Sciatic nerve (tissue), 2 donors: Measurements from ENCODE around the gene RPS6KA2. TPM values are rescaled to one million over a fixed set of nuclear protein-coding genes. Genes with fewer than 3 reads are reported as not detected.
A peak's percentile ranks its signal among the peaks of the same experiment; 100 is the strongest.

ENCODE experiments used
- ATAC-seq: fragments of 200-7000 bp; cut with Tn5 transposase; one replicate; pipeline ENCODE4 v1.9.1; 2020; ENCODE audit warnings: mild to moderate bottlenecking, moderate library complexity
- DNase-seq: peaks from one replicate; pipeline ENCODE4 v3.0.0-alpha.2; 2020; ENCODE audit warnings: low spot score
- intact Hi-C: fragments of 100-400 bp; cut with DNase I; formaldehyde crosslinking; loops from one replicate; pipeline ENCODE4 v1.14.2; 2022
- total RNA-seq: library from RNA; stranded (reverse); fragmentation: NEBNext Ultra II Directional; extraction: Animal tissue kit (Norgen Biotek cat#: 25700); gene quantifications from one replicate; pipeline ENCODE4 v1.2.1, GENCODE V29; 2021
- donor health status: DM: no; HTN: no; CAD: no.
- donor health status: DM: no; HTN: no; CAD: no.

The RPS6KA2 gene
- total RNA-seq, 1 donor from 2014 or later: 69.9 TPM

DNA sequence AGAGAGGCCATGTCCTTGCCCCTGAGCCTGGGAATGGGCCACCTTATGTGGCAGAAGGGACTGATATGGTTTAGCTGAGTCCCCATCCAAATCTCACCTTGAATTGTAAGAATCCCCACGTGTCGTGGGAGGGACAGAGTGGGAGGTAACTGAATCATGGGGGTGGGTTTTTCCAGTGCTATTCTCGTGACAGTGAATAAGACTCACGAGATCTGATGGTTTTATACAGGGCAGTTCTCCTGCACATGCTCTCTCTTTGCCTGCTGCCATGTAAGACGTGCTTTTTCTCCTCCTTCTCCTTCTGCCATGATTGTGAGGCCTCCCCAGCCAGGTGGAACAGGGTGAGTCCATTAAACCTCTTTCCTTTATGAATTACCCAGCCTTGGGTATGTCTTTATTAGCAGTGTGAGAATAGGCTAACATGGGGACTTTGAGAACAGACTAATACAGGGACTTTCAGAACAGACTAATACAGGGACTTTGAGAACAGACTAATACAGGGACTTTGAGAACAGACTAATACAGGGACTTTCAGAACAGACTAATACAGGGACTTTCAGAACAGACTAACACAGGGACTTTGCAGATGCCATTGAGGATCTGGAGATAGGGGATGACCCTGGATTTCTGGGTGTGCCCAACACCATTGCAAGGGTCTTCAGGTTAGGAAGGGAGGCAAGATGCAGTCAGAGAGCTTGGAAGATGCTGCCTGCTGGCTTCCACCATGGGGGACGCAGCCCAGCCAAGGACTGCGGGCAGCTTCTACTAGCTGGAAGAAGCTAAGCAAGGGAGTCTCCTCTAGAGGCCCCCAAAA is 127.5 kb downstream of the RPS6KA2 start:
- DNase-seq (no peak), ATAC-seq (no peak)
- intact Hi-C loops: no loop called here

DNA sequence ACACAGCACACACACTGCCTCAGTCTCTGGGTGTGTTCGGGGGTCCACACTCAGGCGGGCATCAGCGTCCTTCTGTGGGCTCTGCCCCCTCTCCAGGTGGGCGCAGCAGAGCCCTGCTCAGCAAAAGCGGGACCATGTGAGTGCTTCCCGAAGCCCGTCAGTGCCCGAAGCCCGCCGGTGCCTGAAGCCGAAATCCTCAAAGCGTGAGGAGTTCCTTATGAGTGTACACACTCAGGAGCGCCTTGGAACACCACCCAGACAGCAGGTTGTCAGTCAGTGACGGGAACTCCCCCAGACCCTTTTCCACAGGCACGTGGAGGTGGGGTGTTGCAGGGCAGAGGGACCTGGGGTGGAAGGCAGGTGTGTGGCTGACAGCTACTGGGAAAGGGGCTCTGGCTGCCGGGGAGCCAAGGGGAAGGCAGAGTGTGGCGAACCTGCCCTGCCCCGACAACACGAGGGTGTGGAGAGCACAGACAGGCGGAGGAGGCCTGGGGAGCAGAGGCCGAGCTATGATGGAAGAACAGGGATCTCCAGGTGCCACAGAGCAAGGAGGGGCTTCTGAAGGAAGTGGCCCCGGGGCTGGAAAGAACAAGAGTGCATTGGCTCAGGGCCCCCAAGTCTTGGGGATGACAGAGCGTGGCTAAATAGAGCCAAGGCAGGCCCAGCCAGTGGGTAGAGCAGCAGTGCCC is 128.2 kb downstream of the RPS6KA2 start:
- intact Hi-C loops: no loop called here
- ATAC-seq: no peak
- no peak for DNase-seq

DNA sequence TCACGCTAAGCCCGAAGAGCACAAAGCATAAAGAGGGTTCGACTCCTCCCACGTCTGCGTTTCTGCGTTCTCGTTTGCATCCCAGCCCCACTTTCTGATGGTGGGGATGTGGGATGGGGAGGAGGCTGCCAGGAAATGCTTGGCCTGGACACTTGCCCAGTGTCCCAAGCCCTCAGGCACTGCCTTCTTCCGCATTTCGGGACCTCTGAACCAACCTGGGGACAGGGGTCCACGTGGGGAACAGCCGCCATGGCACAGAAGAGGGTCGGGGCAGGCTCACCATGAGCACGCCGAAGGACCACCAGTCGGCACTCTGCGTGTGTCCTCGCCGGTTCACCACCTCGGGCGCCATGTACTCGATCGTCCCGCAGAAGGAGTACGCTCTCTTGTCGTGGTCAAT is 128.8 kb downstream of the RPS6KA2 start:
- intact Hi-C loops: no loop called here
- no peak for ATAC-seq
- DNase-seq: no peak

DNA sequence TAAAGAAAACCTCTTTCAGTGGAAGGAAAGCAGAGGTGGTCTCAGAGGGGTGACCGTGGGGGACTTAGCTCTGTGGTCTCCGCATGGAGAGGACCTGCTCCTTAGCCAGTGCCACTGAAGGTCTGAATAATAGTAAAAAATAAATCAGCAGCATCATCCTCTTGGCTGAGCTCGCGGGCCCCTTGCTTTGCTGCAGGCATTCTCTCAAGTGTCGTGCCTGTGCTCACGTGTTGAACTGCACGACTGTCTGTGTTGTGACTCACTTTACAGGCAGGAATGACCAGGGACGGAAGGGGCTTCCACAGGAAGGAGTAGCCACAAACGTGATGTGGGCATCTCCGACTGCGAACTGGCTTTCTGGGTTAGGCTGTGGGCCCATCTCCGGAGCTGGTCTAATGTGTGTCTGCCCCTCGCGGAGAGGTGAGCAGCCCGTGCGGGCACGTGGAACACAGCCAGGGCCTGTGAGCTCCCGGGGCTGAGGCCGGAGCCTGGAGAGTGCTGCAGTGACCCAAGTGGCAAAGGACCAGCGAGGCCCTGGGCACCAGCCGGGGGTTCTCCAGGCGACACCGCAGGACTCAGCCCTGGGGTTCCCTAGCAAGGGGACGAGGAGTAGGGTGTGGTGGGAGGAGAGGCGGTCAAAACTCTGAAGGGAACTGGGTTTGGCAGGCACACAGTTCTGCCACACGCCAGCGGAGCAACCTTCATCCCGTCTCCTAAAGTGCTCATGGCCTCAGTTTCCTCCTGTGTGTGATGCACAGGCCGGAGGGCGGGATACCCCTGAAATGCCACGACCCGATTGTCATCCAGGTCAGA is 129.8 kb downstream of the RPS6KA2 start:
- intact Hi-C loops: no loop called here
- no peak for DNase-seq
- ATAC-seq: no peak

DNA sequence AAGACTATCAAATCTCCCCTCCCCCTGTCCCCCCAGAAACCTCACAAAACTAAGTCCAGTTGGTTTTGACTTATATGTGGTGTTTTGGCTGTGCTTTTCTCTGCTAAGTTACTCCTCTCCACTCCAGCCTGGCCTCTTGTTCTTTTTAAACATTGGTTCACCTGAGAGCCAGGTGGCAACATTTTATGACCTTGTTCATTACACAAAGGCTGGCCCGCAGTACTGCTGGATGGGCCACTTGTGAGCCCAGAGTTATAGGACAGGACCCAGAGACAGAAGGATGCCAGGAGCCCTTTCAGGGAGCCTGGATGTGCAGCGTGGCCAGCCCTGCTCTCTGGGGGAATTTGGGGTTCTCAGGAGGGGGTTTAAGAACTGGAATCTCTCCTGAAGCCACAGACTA is 130.6 kb downstream of the RPS6KA2 start:
- ATAC-seq (no peak), DNase-seq (no peak)
- intact Hi-C loops: no loop called here

DNA sequence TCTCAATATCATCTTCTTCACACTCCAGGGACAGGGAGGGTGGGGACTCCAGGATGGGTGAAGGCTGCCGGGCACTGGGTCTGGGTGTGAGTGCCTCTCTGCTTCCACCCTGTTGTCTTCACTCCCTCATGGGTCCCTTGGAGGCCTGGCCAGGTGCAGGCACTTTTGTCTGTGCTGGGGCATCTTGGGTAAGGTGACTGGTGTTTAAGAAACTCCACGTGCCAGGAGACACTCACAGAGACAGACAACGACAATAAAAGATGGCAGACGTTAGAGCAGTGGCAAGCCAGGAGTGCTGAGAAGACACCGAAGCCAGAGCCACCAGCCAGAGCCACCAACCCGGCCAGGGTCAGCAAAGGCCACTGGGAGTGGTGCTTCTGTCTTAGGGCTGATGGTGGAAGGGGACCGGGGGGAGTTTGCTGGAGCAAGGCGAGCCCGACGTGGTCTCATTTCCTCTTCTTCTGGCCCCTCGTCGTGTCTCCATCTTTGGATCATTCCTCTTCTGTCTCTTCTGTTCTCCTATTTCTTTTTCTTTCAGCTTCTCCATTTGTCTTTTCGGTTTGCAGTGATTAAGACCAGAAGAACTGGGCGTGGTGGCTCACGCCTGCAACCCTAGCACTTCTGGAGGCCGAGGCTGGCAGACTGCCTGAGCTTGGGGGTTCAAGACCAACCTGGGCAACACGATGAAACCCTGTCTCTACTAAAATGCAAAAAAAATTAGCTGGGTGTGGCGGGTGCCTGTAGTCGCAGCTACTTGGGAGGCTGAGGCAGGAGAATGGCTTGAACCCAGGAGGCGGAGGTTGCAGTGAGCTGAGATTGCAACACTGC is 131.3 kb downstream of the RPS6KA2 start:
- intact Hi-C loops: no loop called here
- ATAC-seq (no peak), DNase-seq (no peak)

DNA sequence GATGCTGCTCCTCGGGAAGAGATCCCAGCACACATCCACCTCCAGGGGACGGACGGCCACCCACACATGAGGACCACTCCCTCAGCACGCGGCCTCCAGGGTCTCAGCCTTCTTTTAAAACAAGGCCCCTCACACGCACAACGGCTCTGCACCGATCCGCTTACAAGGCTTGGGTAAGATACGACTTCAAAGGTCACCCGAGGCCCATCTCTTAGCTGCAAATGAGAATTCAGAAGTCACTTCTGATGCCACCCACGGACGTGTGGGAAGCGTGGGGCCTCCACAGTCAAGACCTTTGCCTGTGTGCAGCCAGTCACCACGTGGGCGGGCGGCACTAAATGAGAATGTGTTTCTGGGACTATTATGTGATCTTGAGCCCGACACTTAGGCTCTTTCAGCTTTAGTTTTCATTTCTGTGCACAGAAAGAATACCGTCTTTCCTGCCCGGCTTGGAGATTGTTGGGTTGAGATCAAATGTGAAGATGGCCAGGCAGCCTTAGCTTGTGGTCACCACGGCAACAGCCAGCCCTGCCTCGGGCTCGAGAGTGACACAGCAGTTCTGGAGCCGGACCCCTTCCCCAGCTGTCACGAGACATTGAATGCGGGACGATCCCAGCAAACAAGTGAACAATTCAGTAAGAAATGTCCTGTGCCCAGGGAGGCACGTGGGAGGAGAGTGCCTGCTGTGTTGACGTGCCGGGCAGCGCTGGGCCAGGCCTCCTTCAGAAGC is 132.1 kb downstream of the RPS6KA2 start:
- ATAC-seq (peak; percentile 58), DNase-seq (no peak)
- intact Hi-C loops: no loop called here

DNA sequence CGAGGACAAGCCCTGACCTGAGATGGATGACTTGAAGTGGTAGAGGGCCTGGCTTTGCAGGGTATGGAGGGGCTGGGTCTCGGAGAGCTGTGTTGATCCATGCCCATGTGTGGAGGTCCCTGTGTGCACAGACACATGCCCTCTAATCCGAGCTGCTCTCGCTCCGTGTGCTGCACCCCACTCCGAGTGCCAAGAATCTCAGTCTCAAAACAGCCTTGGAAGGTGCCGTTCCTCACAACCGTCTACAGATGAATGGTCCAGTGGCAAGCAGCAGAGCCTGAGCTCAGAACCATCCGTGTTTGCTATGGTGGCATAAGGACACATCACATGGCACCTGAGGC is 133.0 kb downstream of the RPS6KA2 start:
- DNase-seq: no peak
- no peak for ATAC-seq
- intact Hi-C loops: no loop called here

DNA sequence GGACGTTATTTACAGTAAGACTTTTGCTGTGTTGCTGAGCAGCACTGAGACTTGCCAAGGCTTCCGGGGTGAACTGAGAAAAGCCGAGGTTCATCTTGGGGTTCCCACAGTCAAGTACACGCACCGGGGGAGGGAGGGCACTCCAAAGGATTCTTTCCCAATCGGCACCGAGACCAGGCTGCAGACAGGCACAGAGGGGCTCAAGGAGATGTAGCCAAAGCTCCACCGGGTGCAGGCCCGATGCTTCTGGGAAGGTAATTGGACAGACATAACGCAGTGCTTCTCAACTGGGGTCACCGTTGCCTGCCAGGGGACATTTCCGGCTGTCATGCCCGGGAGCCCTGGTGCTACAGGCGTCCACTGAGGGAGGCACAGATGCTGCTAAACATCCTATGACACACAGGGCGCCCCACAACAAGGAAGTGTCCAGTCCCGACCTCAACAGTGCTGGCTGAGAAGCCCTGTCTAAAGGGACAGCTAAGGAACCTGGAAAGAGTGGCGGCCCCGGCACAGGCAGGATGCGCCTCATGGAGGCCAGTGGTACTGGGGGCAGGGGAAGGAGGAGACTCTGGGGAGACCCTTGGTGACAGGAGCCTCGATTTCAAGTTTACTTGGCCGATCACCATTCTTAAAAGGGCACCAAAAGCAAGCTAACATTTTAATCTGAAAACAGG is 133.5 kb downstream of the RPS6KA2 start:
- no peak for DNase-seq
- intact Hi-C loops: no loop called here
- ATAC-seq: no peak

DNA sequence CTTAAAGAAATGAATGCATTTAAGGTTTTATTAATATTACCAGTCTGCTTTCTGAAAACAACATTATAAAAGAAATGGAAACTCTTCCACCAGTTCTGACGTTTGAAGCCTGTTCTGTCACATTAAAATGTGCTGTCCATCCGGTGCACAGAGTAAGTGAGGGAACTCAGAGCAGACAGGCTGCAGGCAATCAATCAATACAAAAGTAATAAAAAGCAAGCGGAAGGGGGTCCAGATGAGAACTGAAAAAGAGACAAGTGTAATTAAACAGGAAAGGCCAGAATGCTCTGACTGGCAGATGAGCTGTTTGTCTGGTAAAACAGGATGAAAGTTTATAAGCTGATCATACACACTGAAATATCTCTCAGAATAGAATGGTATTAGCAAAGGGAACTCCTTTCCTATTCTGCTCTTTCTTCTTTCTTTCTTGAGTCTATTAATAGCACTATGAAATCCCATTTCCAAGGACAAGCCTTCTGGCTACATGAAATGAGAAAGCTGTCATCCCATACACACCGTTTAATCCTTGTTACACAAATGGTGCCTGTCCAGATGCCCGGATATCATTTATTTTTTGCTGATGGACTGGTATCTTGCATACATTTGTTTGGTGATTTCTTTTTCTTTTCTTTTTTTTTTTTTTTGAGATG is 134.8 kb downstream of the RPS6KA2 start:
- intact Hi-C loops: no loop called here
- ATAC-seq: no peak

DNA sequence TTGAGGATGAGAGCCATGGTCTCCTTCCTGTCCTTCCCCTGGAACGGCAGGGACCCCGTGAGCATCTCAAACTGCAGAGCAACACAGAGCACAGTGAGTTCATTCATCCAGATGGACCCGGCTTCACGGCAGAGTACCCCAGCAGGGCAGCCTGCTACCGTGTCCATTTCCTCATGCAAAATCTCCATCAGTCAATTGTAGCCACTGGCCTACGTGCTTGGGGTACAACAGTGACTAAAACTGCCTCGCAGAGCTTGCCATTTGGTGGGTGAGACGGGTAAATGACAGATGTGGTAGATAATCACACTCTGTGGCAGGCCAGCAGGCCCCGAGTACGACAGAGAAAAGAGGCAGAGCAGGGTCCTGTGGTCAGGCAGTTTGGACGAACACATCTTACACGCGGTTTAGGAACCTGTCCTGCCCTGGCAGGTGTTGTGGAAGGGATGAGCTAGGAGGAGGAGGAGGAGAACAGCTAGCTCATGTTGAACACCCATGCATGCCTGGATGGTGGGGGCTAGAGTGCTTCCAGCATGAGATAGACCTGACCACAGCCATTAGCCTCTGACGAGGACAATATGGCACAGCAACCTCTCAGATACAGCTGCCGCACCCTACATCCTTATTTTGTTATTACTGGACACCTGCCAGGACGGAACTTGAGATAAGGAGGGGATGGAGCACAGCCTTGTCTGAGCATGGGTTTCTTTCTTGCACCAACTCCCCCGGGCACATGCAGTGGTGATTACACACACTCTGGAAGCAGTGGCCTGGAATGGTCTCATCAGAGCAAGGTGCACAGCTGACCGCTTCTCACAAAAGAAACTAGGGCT is 136.2 kb downstream of the RPS6KA2 start:
- no peak for DNase-seq
- no peak for ATAC-seq
- intact Hi-C loops: no loop called here

More for the DNA sequence above, 134.8 kb downstream of the RPS6KA2 start:
- no peak for DNase-seq

DNA sequence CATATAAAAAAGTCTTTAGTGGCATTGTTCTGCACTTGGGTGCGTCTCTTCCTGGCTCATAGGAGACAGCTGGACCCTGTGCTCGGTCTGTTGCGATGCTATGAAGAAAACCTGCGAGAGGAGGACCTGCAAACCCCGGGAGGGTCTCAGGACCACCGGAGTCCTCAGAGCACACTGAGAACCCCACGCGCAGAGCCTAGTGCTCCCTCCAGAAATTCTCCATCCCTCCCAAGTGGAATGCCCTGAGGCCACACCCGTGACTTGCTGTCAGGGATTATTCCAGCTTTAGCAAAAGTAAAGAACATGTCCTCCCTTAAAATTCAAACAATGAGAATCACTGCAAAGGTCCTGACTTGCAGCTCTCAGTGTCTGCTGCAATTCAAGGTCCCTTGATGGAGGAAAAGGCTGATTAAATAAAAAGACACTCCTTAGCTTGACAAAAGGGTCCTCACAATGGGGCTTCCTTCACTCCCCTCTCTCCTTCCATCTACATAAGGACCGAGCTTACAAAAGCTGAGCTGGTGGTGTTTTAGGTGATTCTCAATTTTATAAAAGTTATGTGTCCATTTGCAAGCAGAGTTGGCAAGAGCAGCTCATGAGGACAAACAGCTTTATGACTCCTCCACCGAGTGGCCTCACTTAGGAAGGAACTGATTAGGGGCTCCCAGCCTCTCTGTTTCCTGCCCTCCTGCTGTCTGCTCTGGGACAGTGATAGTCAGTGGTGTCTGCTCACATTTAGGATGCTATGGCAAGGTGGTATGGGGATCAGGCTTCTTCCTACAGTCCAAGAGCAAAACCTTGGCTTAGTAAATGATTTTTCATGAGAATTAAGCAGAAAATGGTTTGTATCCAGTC is 137.5 kb downstream of the RPS6KA2 start:
- intact Hi-C loops: no loop called here
- ATAC-seq (no peak), DNase-seq (no peak)

DNA sequence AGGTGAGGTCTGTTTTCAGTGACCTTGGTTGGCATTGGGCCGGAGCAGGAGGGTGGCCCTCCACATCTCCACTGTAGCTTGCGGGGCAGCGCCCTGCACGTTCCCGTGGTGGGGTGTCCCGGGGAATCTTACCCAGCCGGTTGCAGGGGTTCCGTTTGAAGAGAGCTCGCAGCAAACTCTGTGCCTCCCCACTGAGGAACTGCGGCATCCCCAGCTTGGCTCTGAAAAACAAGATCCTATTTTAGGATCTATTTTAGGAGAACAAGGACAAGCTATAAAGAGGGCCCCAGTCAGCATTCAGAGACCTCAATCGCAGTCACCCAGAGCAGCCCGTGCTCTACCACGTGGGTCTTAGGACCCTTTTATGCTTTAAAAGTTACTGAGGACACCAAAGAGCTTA is 138.3 kb downstream of the RPS6KA2 start:
- intact Hi-C loops: no loop called here
- no peak for DNase-seq
- peak; percentile 34 for ATAC-seq

DNA sequence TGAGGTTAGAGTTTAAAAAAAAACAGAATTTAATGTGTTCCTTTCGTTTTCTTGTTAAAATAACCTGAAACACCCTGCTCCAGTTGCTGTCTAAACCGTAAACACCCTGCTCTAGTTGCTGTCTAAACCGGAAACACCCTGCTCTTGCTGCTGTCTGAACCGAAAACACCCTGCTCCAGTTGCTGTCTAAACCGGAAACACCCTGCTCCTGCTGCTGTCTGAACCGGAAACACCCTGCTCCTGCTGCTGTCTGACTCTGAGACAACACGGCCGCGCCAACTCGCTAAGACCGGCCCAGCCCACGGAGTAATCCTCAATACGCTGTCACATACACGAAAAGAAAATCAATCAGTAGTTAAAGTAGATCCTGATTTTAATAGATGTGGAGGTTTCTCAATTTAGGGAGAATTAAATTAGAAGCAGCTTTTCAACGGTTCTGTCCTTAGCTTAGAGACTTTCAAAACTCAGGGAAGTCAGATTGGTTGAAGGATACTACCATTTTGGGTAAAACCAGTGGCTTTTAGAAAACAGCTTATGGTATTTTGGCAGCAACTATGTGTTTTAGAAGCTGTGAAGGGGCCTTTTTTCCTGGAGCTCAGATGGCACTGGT is 138.9 kb downstream of the RPS6KA2 start:
- intact Hi-C loops: no loop called here
- peak; percentile 87 for ATAC-seq
- peak; percentile 73 for DNase-seq

DNA sequence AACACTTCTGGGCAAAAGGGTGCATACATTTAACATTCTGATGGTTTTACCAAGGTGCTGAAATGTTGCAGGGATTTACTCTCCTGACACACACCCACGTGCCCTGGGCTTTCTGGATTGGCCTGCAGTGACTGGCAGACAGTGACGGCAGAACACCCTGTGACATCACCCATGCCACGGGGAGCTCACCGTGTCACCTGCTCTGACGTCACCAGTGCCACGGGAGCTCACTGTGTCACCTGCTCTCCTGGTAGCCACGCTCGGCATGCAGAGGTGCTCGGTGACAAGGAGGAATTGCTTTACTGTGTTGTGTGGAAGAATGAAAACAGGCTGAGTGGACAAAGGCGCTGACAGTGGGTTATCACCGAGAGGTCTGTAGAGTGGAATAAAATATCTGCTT is 139.9 kb downstream of the RPS6KA2 start:
- intact Hi-C loops: no loop called here
- DNase-seq (no peak), ATAC-seq (no peak)
